ENCODE measurements around the gene ZNF346. TPM values are rescaled to one million over a fixed set of nuclear protein-coding genes. Genes with fewer than 3 reads are reported as not detected.

Gene ZNF346
- total RNA-seq, 5 donors from 2014 or later (not counting 1 experiment from before 2014, with no cell fraction given), result 22.8 to 25.7 (median 24.8) TPM

GRCh38 chr5:177065491-177065890 lies 43.0 kb downstream of the ZNF346 start:
- no peak overlapping the region for H3K27ac Mint-ChIP-seq
- Histone ChIP-seq H3K27ac (ENCODE audit: low read length) (no peak overlapping the region), H3K4me3 (ENCODE audit: control insufficient read depth in 1 of 2, extremely low read depth in 1 of 2, low read length in 1 of 2) (no peak overlapping the region), H3K27me3 (replicated peaks in 1 of 2; ENCODE audit: control insufficient read depth in 2 of 2, extremely low read depth in 1 of 2, insufficient read depth in 2 of 2, low read length in 1 of 2) (no peaks in the 10 kb centered on the region), H3K36me3 (ENCODE audit: control insufficient read depth in 2 of 2, extremely low read depth in 1 of 2, insufficient read depth in 1 of 2, low read length in 1 of 2) (peaks cover 32 to 34% of the 10 kb centered on the region in 2 donors), H3K9me3 (no peaks in the 10 kb centered on the region), H3K4me1 (ENCODE audit: control insufficient read depth in 1 of 2, extremely low read depth in 1 of 2, insufficient read depth in 2 of 2, low read length in 2 of 2) (no peaks in the 10 kb centered on the region)
- no peak overlapping the region for H3K4me3 Mint-ChIP-seq
- peaks cover 34% of the 10 kb centered on the region for H3K36me3 Mint-ChIP-seq
- H3K4me1 Mint-ChIP-seq, result no peaks in the 10 kb centered on the region
- POLR2A ChIA-PET, result no interaction called here
- ATAC-seq (replicated peaks in 1 of 4) (no peak), DNase-seq (no peak)
- WGBS (ENCODE audit: insufficient coverage), result 100% methylated on average over 1 of the region's 6 CpGs
- no peaks in the 10 kb centered on the region for H3K27me3 Mint-ChIP-seq
- CTCF ChIA-PET, result no interaction called here
- no peaks in the 10 kb centered on the region for H3K9me3 Mint-ChIP-seq

- 90% methylated on average over 2 of the region's 2 CpGs for WGBS (ENCODE audit: insufficient coverage)
- Mint-ChIP-seq H3K4me3 (no peak overlapping the region), H3K27me3 (no peaks in the 10 kb centered on the region), H3K27ac (no peak overlapping the region), H3K4me1 (peaks cover 0 to 6% (median 0%) of the 10 kb centered on the region in 3 donors), H3K9me3 (no peaks in the 10 kb centered on the region), H3K36me3 (peaks cover 34% of the 10 kb centered on the region)
- POLR2A ChIA-PET, result no interaction called here
- no peak for DNase-seq
- CTCF ChIA-PET, result no interaction called here
- Histone ChIP-seq H3K27me3 (replicated peaks in 1 of 2; ENCODE audit: control insufficient read depth in 2 of 2, extremely low read depth in 1 of 2, insufficient read depth in 2 of 2, low read length in 1 of 2) (no peaks in the 10 kb centered on the region), H3K36me3 (ENCODE audit: control insufficient read depth in 2 of 2, extremely low read depth in 1 of 2, insufficient read depth in 1 of 2, low read length in 1 of 2) (peaks cover 32 to 34% of the 10 kb centered on the region in 2 donors), H3K4me1 (ENCODE audit: control insufficient read depth in 1 of 2, extremely low read depth in 1 of 2, insufficient read depth in 2 of 2, low read length in 2 of 2) (no peaks in the 10 kb centered on the region), H3K27ac (ENCODE audit: low read length) (no peak overlapping the region), H3K9me3 (no peaks in the 10 kb centered on the region), H3K4me3 (ENCODE audit: control insufficient read depth in 1 of 2, extremely low read depth in 1 of 2, low read length in 1 of 2) (no peak overlapping the region)
- no peak for ATAC-seq (replicated peaks in 1 of 4)
Observed at GRCh38 chr5:177066224-177066623, 43.7 kb downstream of the ZNF346 start.

GRCh38 chr5:177067503-177067902 lies 45.0 kb downstream of the ZNF346 start:
- H3K27ac ChIP-seq (ENCODE audit: low read length), result no peak overlapping the region
- Mint-ChIP-seq H3K4me1 (peaks cover 4 to 10% (median 6%) of the 10 kb centered on the region in 3 donors), H3K9me3 (no peaks in the 10 kb centered on the region), H3K27me3 (no peaks in the 10 kb centered on the region), H3K4me3 (no peak overlapping the region), H3K36me3 (peaks cover 24% of the 10 kb centered on the region), H3K27ac (no peak overlapping the region)
- no peaks in the 10 kb centered on the region for H3K27me3 ChIP-seq (replicated peaks in 1 of 2; ENCODE audit: control insufficient read depth in 2 of 2, extremely low read depth in 1 of 2, insufficient read depth in 2 of 2, low read length in 1 of 2)
- H3K4me1 ChIP-seq (ENCODE audit: control insufficient read depth in 1 of 2, extremely low read depth in 1 of 2, insufficient read depth in 2 of 2, low read length in 2 of 2), result peaks cover 0 to 3% of the 10 kb centered on the region in 2 experiments
- 100% methylated on average over 2 of the region's 5 CpGs for WGBS (ENCODE audit: insufficient coverage)
- H3K36me3 ChIP-seq (ENCODE audit: control insufficient read depth in 2 of 2, extremely low read depth in 1 of 2, insufficient read depth in 1 of 2, low read length in 1 of 2), result peaks cover 24 to 26% of the 10 kb centered on the region in 2 donors
- H3K9me3 ChIP-seq, result no peaks in the 10 kb centered on the region
- DNase-seq, result no peak
- POLR2A ChIA-PET, result no interaction called here
- ATAC-seq (replicated peaks in 1 of 4), result no peak
- H3K4me3 ChIP-seq (ENCODE audit: control insufficient read depth in 1 of 2, extremely low read depth in 1 of 2, low read length in 1 of 2), result no peak overlapping the region
- CTCF ChIA-PET, result no interaction called here

- Histone ChIP-seq H3K9me3 (no peaks in the 10 kb centered on the region), H3K27ac (ENCODE audit: low read length) (no peak overlapping the region), H3K4me1 (ENCODE audit: control insufficient read depth in 1 of 2, extremely low read depth in 1 of 2, insufficient read depth in 2 of 2, low read length in 2 of 2) (peaks cover 0 to 7% of the 10 kb centered on the region in 2 experiments), H3K27me3 (replicated peaks in 1 of 2; ENCODE audit: control insufficient read depth in 2 of 2, extremely low read depth in 1 of 2, insufficient read depth in 2 of 2, low read length in 1 of 2) (no peaks in the 10 kb centered on the region), H3K36me3 (ENCODE audit: control insufficient read depth in 2 of 2, extremely low read depth in 1 of 2, insufficient read depth in 1 of 2, low read length in 1 of 2) (peaks cover 6 to 10% of the 10 kb centered on the region in 2 donors), H3K4me3 (ENCODE audit: control insufficient read depth in 1 of 2, extremely low read depth in 1 of 2, low read length in 1 of 2) (no peak overlapping the region)
- Mint-ChIP-seq H3K9me3 (no peaks in the 10 kb centered on the region), H3K4me1 (peaks cover 4 to 10% (median 6%) of the 10 kb centered on the region in 3 donors), H3K27ac (peak overlapping the region; percentile 60 to 70), H3K36me3 (peaks cover 11% of the 10 kb centered on the region), H3K27me3 (no peaks in the 10 kb centered on the region), H3K4me3 (no peak overlapping the region)
- ATAC-seq (replicated peaks in 1 of 4) (no peak), DNase-seq (no peak)
- ChIA-PET CTCF (interaction anchor here in 1 of 2 donors (0.6 kb wide), 1 partner anchor 35 kb away, joined by 4 read pairs; no protein-coding TSS in a partner anchor), POLR2A (no interaction called here)
- 100% methylated on average over 1 of the region's 6 CpGs for WGBS (ENCODE audit: insufficient coverage)
Observed at GRCh38 chr5:177070536-177071191, 48.2 kb downstream of the ZNF346 start.

- H3K4me3 ChIP-seq (ENCODE audit: control insufficient read depth in 1 of 2, extremely low read depth in 1 of 2, low read length in 1 of 2), result no peak overlapping the region
- no peaks in the 10 kb centered on the region for H3K9me3 ChIP-seq
- Mint-ChIP-seq H3K27me3 (no peaks in the 10 kb centered on the region), H3K36me3 (peaks cover 11% of the 10 kb centered on the region), H3K4me1 (peaks cover 4 to 10% (median 6%) of the 10 kb centered on the region in 3 donors), H3K4me3 (no peak overlapping the region), H3K9me3 (no peaks in the 10 kb centered on the region), H3K27ac (peak overlapping the region in 1 of 2 donors; percentile 0)
- ChIA-PET POLR2A (interaction anchor here in 1 of 2 donors (0.6 kb wide), 1 partner anchor 1247 kb away, joined by 5 read pairs; no protein-coding TSS in a partner anchor), CTCF (interaction anchor here (0.5 to 3.1 kb wide), 5 partner anchors 14 to 407 kb away, joined by 3 to 18 read pairs (median 4); partner anchors contain the start of gene FGFR4 (in 1 of the 2))
- H3K4me1 ChIP-seq (ENCODE audit: control insufficient read depth in 1 of 2, extremely low read depth in 1 of 2, insufficient read depth in 2 of 2, low read length in 2 of 2), result peaks cover 0 to 7% of the 10 kb centered on the region in 2 experiments
- H3K27ac ChIP-seq (ENCODE audit: low read length), result no peak overlapping the region
- peaks cover 3 to 5% of the 10 kb centered on the region in 2 donors for H3K36me3 ChIP-seq (ENCODE audit: control insufficient read depth in 2 of 2, extremely low read depth in 1 of 2, insufficient read depth in 1 of 2, low read length in 1 of 2)
- DNase-seq (peak in 33 of 35 experiments; percentile 13 to 81 (median 51)), ATAC-seq (replicated peaks in 1 of 4) (peak; percentile 70 to 78 (median 78))
- no peaks in the 10 kb centered on the region for H3K27me3 ChIP-seq (replicated peaks in 1 of 2; ENCODE audit: control insufficient read depth in 2 of 2, extremely low read depth in 1 of 2, insufficient read depth in 2 of 2, low read length in 1 of 2)
- 89% methylated on average over 1 of the region's 6 CpGs for WGBS (ENCODE audit: insufficient coverage)
Observed at GRCh38 chr5:177071666-177072385, 49.3 kb downstream of the ZNF346 start.

- no peak overlapping the region for H3K27ac Mint-ChIP-seq
- no peaks in the 10 kb centered on the region for H3K36me3 ChIP-seq (ENCODE audit: control insufficient read depth in 2 of 2, extremely low read depth in 1 of 2, insufficient read depth in 1 of 2, low read length in 1 of 2)
- H3K4me1 Mint-ChIP-seq, result no peaks in the 10 kb centered on the region
Observed at GRCh38 chr5:177077335-177077734, 54.8 kb downstream of the ZNF346 start.

More at GRCh38 chr5:177077335-177077734, 54.8 kb downstream of the ZNF346 start:
- WGBS (ENCODE audit: insufficient coverage), result 100% methylated on average over 2 of the region's 2 CpGs
- Histone ChIP-seq H3K4me3 (ENCODE audit: control insufficient read depth in 1 of 2, extremely low read depth in 1 of 2, low read length in 1 of 2) (no peak overlapping the region), H3K27ac (ENCODE audit: low read length) (no peak overlapping the region), H3K27me3 (replicated peaks in 1 of 2; ENCODE audit: control insufficient read depth in 2 of 2, extremely low read depth in 1 of 2, insufficient read depth in 2 of 2, low read length in 1 of 2) (no peaks in the 10 kb centered on the region), H3K4me1 (ENCODE audit: control insufficient read depth in 1 of 2, extremely low read depth in 1 of 2, insufficient read depth in 2 of 2, low read length in 2 of 2) (peaks cover 0 to 4% of the 10 kb centered on the region in 2 experiments), H3K9me3 (no peaks in the 10 kb centered on the region)
- Mint-ChIP-seq H3K36me3 (peaks cover 4% of the 10 kb centered on the region), H3K9me3 (no peaks in the 10 kb centered on the region), H3K27me3 (no peaks in the 10 kb centered on the region), H3K4me3 (no peak overlapping the region)
- ATAC-seq (replicated peaks in 1 of 4) (no peak), DNase-seq (no peak)
- CTCF ChIA-PET, result interaction anchor here in 1 of 2 donors (0.7 kb wide), 1 partner anchor 511 kb away, joined by 3 read pairs; no protein-coding TSS in a partner anchor
- POLR2A ChIA-PET, result interaction anchor here in 1 of 2 donors (0.6 kb wide), 1 partner anchor 178 kb away, joined by 4 read pairs; no protein-coding TSS in a partner anchor

All from T-cell (primary cell).